Measurements from ENCODE around the gene TPRN. TPM values are rescaled to one million over a fixed set of nuclear protein-coding genes. Genes with fewer than 3 reads are reported as not detected.

Gene TPRN
- total and polyA plus RNA-seq, 3 experiments from 2014 or later, result 0.76 to 15.1 (median 14.1) TPM

DNA sequence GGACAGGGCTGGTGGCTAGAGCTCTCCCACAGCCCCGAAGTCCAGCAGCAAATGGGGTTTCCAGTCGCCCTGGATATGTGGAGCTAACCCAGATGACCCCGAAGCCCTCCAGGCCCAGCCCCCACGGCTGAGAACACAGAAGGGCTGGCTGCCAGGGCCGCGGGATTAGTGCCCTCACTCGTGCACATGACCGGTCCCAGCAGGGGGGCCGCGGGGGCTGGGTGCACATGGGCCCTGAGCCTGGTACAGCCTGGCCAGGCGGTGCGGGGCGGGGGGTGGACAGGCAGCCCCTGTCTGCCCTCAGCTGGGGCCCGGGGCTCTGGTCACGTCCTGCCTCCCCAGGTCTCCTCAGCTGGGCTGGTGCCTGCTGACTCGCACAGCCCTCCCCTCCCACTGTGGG is 6.2 kb downstream of the TPRN start:
- peaks cover 4% of the 10 kb centered on the region for H3K36me3 ChIP-seq (ENCODE audit: insufficient read depth, low read length)
- H3K4me1 ChIP-seq (ENCODE audit: insufficient read depth, low read length), result peaks cover 8% of the 10 kb centered on the region
- ChIA-PET POLR2A (no interaction called here), CTCF (interaction anchor here (0.8 to 1.5 kb wide), 3 partner anchors 22 to 42 kb away, joined by 3 to 4 read pairs (median 3); no protein-coding TSS in a partner anchor)
- Mint-ChIP-seq H3K36me3 (peaks cover 0 to 11% (median 0%) of the 10 kb centered on the region in 3 donors), H3K27ac (no peak overlapping the region), H3K9me3 (no peaks in the 10 kb centered on the region), H3K4me1 (peaks cover 4 to 13% (median 4%) of the 10 kb centered on the region in 3 donors), H3K27me3 (no peaks in the 10 kb centered on the region), H3K4me3 (no peak overlapping the region)
- no peak for DNase-seq
- no peak overlapping the region for H3K4me3 ChIP-seq (ENCODE audit: low read length)
- no peaks in the 10 kb centered on the region for H3K9me3 ChIP-seq (ENCODE audit: low read length)
- H3K27ac ChIP-seq (ENCODE audit: low read depth, low read length), result no peak overlapping the region
- H3K27me3 ChIP-seq (ENCODE audit: insufficient read depth, low read length, poor library complexity, severe bottlenecking), result no peaks in the 10 kb centered on the region

DNA sequence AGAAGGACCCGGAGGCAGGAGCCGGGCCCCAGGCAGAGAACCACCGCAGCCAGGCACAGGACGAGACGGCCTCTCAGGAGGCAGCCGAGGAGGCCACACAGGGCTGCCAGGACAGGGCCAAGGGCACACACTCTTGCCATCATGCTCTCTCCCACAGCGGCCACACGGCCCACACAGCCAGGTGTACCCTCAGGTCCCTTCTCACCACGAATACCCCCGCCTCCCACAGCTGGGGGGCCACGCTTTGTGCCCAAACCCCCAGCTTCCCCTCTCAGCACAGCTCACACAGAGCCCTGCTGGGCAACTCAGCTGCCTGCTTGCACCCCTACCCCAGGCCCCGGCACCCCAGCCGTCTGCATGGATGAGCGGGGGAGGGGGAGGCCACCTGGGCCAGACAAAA is 6.8 kb downstream of the TPRN start:
- H3K9me3 Mint-ChIP-seq, result no peaks in the 10 kb centered on the region
- no peaks in the 10 kb centered on the region for H3K27me3 Mint-ChIP-seq
- Histone ChIP-seq H3K4me3 (ENCODE audit: low read length) (no peak overlapping the region), H3K9me3 (ENCODE audit: low read length) (no peaks in the 10 kb centered on the region), H3K4me1 (ENCODE audit: insufficient read depth, low read length) (peaks cover 12% of the 10 kb centered on the region), H3K36me3 (ENCODE audit: insufficient read depth, low read length) (peaks cover 4% of the 10 kb centered on the region), H3K27me3 (ENCODE audit: insufficient read depth, low read length, poor library complexity, severe bottlenecking) (no peaks in the 10 kb centered on the region), H3K27ac (ENCODE audit: low read depth, low read length) (no peak overlapping the region)
- H3K27ac Mint-ChIP-seq, result no peak overlapping the region
- H3K36me3 Mint-ChIP-seq, result peaks cover 0 to 16% (median 0%) of the 10 kb centered on the region in 3 donors
- H3K4me3 Mint-ChIP-seq, result peak overlapping the region in 1 of 7 donors; percentile 50
- POLR2A ChIA-PET, result no interaction called here
- no peak for DNase-seq
- CTCF ChIA-PET, result interaction anchor here (1.5 kb wide), 1 partner anchor 43 kb away, joined by 4 read pairs; no protein-coding TSS in a partner anchor
- H3K4me1 Mint-ChIP-seq, result peaks cover 9 to 19% (median 10%) of the 10 kb centered on the region in 3 donors

DNA sequence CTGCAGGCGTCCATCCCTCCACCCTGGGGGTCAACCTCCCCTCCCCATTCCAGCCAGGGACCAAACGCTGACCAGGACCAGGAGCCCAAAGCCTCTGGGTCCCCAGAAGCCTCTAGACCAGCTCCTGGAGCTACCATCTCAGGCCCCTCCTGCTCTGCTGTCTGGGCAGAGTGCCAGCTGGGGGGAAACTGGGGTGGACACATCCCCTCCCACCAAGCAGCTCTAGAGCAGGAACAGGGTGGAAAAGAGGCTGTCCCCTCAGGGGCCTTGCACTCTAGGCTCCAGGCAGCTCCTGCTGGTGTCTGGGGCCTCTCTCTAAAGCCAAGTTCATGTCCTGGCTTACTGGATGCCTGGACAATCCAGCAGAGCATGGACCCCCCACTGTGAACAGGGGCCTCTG is 7.7 kb downstream of the TPRN start:
- peaks cover 13% of the 10 kb centered on the region for H3K4me1 ChIP-seq (ENCODE audit: insufficient read depth, low read length)
- no peaks in the 10 kb centered on the region for H3K9me3 ChIP-seq (ENCODE audit: low read length)
- H3K36me3 Mint-ChIP-seq, result peaks cover 0 to 22% (median 0%) of the 10 kb centered on the region in 3 donors
- no peaks in the 10 kb centered on the region for H3K27me3 ChIP-seq (ENCODE audit: insufficient read depth, low read length, poor library complexity, severe bottlenecking)
- H3K9me3 Mint-ChIP-seq, result no peaks in the 10 kb centered on the region
- no peak for DNase-seq
- no peak overlapping the region for H3K27ac ChIP-seq (ENCODE audit: low read depth, low read length)
- H3K27ac Mint-ChIP-seq, result no peak overlapping the region
- H3K4me3 Mint-ChIP-seq, result peak overlapping the region in 1 of 7 donors; percentile 24
- no peak overlapping the region for H3K4me3 ChIP-seq (ENCODE audit: low read length)
- peaks cover 10 to 24% (median 10%) of the 10 kb centered on the region in 3 donors for H3K4me1 Mint-ChIP-seq
- CTCF ChIA-PET, result interaction anchor here (1.0 to 2.0 kb wide), 2 partner anchors 97 to 359 kb away, joined by 3 to 5 read pairs; partner anchors contain the start of gene MRPL41
- H3K27me3 Mint-ChIP-seq, result no peaks in the 10 kb centered on the region
- POLR2A ChIA-PET, result interaction anchor here (1.4 kb wide), 1 partner anchor 63 kb away, joined by 9 read pairs; no protein-coding TSS in a partner anchor
- H3K36me3 ChIP-seq (ENCODE audit: insufficient read depth, low read length), result peaks cover 4% of the 10 kb centered on the region

DNA sequence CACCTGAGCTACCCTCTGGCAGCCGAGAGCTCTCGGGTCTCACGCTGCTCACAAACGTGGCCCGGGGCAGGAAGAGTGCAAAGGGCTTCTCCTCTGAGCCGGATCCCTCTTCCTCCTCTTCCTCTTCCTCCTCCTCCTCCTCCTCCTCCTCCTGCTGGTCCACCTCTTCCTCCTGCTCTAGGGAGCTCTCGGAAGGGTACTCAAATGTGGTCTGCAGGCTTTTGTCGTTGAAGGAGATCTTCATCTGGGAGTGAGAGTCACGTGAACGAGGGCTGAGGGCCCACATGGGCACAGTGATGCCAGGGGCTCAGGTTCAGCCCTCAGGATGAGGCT is 8.1 kb downstream of the TPRN start:
- no peaks in the 10 kb centered on the region for H3K9me3 Mint-ChIP-seq
- peaks cover 0 to 26% (median 2%) of the 10 kb centered on the region in 3 donors for H3K36me3 Mint-ChIP-seq
- Histone ChIP-seq H3K4me1 (ENCODE audit: insufficient read depth, low read length) (peaks cover 17% of the 10 kb centered on the region), H3K27me3 (ENCODE audit: insufficient read depth, low read length, poor library complexity, severe bottlenecking) (no peaks in the 10 kb centered on the region), H3K4me3 (ENCODE audit: low read length) (no peak overlapping the region), H3K36me3 (ENCODE audit: insufficient read depth, low read length) (peaks cover 4% of the 10 kb centered on the region), H3K9me3 (ENCODE audit: low read length) (no peaks in the 10 kb centered on the region), H3K27ac (ENCODE audit: low read depth, low read length) (no peak overlapping the region)
- peaks cover 14 to 28% (median 14%) of the 10 kb centered on the region in 3 donors for H3K4me1 Mint-ChIP-seq
- ChIA-PET CTCF (interaction anchor here (1.0 to 2.0 kb wide), 3 partner anchors 27 to 360 kb away, joined by 3 to 5 read pairs (median 3); partner anchors contain the start of gene MRPL41), POLR2A (interaction anchor here (1.4 kb wide), 1 partner anchor 63 kb away, joined by 9 read pairs; no protein-coding TSS in a partner anchor)
- H3K27ac Mint-ChIP-seq, result no peak overlapping the region
- H3K4me3 Mint-ChIP-seq, result peak overlapping the region in 1 of 7 donors; percentile 24
- no peak for DNase-seq
- no peaks in the 10 kb centered on the region for H3K27me3 Mint-ChIP-seq

DNA sequence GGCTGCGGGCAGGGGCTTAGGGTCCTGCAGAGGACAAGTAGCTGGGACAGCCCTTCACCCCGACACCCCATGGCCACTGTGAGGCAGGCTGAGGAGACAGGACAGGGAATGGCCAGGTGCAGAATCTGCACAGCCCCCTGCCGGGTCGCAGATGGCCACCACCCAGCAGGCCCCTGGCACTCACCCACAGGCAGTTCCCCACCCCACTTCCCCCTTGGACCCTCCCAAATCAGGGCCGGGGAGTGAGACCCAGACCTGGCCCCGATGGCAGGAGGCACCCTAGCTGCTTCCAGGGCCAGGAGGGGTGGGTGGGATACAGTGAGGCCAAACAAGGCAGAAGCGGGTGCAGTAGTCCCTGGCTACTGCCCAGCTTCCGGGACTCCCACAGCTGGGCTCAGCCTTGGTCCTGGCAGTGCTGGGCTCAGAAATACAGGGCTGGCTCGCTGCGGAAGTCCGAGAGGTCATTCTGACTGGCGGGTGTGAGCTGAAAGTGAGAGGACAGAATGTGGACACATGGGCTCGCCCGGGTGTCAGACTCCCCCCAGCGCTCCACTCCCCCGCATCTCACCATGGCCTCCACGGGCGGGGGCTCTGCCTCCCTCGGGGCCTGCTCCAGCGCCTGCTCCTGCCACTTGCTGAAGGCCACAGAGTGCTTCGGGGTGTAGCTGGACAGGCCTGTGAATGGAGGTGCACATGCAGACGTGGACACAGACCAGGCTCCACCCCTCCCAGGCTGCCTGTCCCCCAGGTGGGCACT is 8.7 kb downstream of the TPRN start:
- POLR2A ChIA-PET, result interaction anchor here (0.6 to 1.4 kb wide), 3 partner anchors 35 to 1100 kb away, joined by 3 to 9 read pairs (median 4); no protein-coding TSS in a partner anchor
- peaks cover 19 to 34% (median 19%) of the 10 kb centered on the region in 3 donors for H3K4me1 Mint-ChIP-seq
- CTCF ChIA-PET, result interaction anchor here (1.0 to 2.0 kb wide), 3 partner anchors 27 to 360 kb away, joined by 3 to 5 read pairs (median 3); partner anchors contain the start of gene MRPL41
- H3K4me3 Mint-ChIP-seq, result no peak overlapping the region
- H3K4me1 ChIP-seq (ENCODE audit: insufficient read depth, low read length), result peaks cover 22% of the 10 kb centered on the region
- peaks cover 4% of the 10 kb centered on the region for H3K36me3 ChIP-seq (ENCODE audit: insufficient read depth, low read length)
- no peak for DNase-seq
- H3K27ac ChIP-seq (ENCODE audit: low read depth, low read length), result no peak overlapping the region
- no peaks in the 10 kb centered on the region for H3K27me3 ChIP-seq (ENCODE audit: insufficient read depth, low read length, poor library complexity, severe bottlenecking)
- H3K4me3 ChIP-seq (ENCODE audit: low read length), result no peak overlapping the region
- no peaks in the 10 kb centered on the region for H3K9me3 ChIP-seq (ENCODE audit: low read length)
- H3K27ac Mint-ChIP-seq, result peak overlapping the region in 1 of 8 donors; percentile 80
- no peaks in the 10 kb centered on the region for H3K27me3 Mint-ChIP-seq
- H3K9me3 Mint-ChIP-seq, result no peaks in the 10 kb centered on the region
- H3K36me3 Mint-ChIP-seq, result peaks cover 0 to 28% (median 2%) of the 10 kb centered on the region in 3 donors

DNA sequence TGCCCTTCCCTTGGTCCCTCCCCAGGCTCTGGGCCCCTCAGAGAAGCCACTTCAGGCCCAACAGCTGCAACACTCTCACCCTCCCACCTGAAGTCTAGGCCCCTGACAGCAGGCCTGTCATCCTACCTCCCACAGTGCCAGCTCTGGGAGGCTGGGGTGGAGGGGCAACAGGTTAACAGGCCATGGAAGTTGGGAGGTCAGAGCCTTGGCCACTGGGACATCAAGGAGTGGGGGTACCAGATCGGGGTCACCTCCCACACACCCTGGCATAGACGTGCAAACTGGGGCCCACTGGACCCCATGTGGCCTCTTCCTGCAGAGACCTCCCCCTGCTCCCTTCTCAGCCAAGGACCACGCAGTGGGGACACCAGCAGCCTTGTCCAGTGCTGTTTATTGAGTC is 9.3 kb downstream of the TPRN start:
- DNase-seq, result no peak
- ChIA-PET POLR2A (interaction anchor here (0.6 kb wide), 2 partner anchors 35 to 1100 kb away, joined by 3 to 4 read pairs; no protein-coding TSS in a partner anchor), CTCF (interaction anchor here (2.0 kb wide), 1 partner anchor 95 kb away, joined by 5 read pairs; no protein-coding TSS in a partner anchor)
- Mint-ChIP-seq H3K9me3 (no peaks in the 10 kb centered on the region), H3K4me1 (peaks cover 24 to 40% (median 24%) of the 10 kb centered on the region in 3 donors), H3K4me3 (peak overlapping the region in 3 of 7 donors; percentile 37 to 81 (median 72)), H3K36me3 (peaks cover 0 to 34% (median 2%) of the 10 kb centered on the region in 3 donors), H3K27ac (peak overlapping the region in 3 of 8 donors; percentile 77 to 85 (median 80)), H3K27me3 (no peaks in the 10 kb centered on the region)
- Histone ChIP-seq H3K9me3 (ENCODE audit: low read length) (no peaks in the 10 kb centered on the region), H3K4me3 (ENCODE audit: low read length) (no peak overlapping the region), H3K4me1 (ENCODE audit: insufficient read depth, low read length) (peaks cover 29% of the 10 kb centered on the region), H3K27ac (ENCODE audit: low read depth, low read length) (no peak overlapping the region), H3K27me3 (ENCODE audit: insufficient read depth, low read length, poor library complexity, severe bottlenecking) (no peaks in the 10 kb centered on the region), H3K36me3 (ENCODE audit: insufficient read depth, low read length) (peaks cover 4% of the 10 kb centered on the region)

DNA sequence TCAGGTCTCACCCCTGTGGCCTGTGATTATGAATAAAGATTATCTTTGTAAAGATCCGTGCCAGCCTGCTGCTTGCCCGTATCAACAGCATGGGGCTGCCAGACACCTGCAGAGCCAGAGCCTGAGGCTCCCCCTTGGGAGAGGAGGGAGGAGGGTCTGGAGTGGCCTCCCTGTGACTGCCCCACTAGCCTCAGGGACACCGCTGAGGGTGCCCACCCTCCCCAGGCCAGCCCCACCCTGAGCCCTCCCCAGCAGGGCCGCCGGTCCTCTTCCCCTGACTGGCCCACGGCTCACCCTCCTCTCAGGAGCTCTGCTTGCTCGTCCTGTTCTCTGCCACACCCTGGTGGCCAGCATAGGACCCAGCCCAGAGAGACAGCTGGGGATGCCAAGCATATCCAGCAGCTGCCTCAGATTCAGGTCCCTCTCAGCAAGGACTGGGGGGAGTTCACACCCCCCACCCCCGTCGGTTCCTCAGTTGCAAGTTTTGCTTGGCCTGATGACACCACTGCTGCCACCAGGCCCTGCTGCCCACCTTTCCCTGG is 10.2 kb downstream of the TPRN start:
- Histone ChIP-seq H3K27ac (ENCODE audit: low read depth, low read length) (no peak overlapping the region), H3K27me3 (ENCODE audit: insufficient read depth, low read length, poor library complexity, severe bottlenecking) (no peaks in the 10 kb centered on the region), H3K9me3 (ENCODE audit: low read length) (no peaks in the 10 kb centered on the region), H3K4me3 (ENCODE audit: low read length) (no peak overlapping the region), H3K36me3 (ENCODE audit: insufficient read depth, low read length) (peaks cover 4% of the 10 kb centered on the region), H3K4me1 (ENCODE audit: insufficient read depth, low read length) (peaks cover 33% of the 10 kb centered on the region)
- ChIA-PET CTCF (interaction anchor here (1.9 to 3.1 kb wide), 4 partner anchors 8 to 46 kb away, joined by 7 to 23 read pairs (median 11); partner anchors contain the start of genes CYSRT1, RNF224 and TPRN), POLR2A (interaction anchor here (1.3 kb wide), 1 partner anchor 707 kb away, joined by 3 read pairs; no protein-coding TSS in a partner anchor)
- Mint-ChIP-seq H3K9me3 (no peaks in the 10 kb centered on the region), H3K27ac (peak overlapping the region in 5 of 8 donors; percentile 70 to 85 (median 80)), H3K4me1 (peaks cover 24 to 47% (median 26%) of the 10 kb centered on the region in 3 donors), H3K27me3 (no peaks in the 10 kb centered on the region), H3K4me3 (peak overlapping the region; percentile 32 to 90 (median 71)), H3K36me3 (peaks cover 0 to 40% (median 2%) of the 10 kb centered on the region in 3 donors)
- no peak for DNase-seq
